NCI-H2029 treated with DMSO at 0.1 percent for 48 hours (cell line): Measurements from ENCODE around the gene HDAC7.

Experiments
- DNase-seq: peaks from one replicate; lab custom pipeline; 2025; lab: John Stamatoyannopoulos, UW

HDAC7 gene

DNA sequence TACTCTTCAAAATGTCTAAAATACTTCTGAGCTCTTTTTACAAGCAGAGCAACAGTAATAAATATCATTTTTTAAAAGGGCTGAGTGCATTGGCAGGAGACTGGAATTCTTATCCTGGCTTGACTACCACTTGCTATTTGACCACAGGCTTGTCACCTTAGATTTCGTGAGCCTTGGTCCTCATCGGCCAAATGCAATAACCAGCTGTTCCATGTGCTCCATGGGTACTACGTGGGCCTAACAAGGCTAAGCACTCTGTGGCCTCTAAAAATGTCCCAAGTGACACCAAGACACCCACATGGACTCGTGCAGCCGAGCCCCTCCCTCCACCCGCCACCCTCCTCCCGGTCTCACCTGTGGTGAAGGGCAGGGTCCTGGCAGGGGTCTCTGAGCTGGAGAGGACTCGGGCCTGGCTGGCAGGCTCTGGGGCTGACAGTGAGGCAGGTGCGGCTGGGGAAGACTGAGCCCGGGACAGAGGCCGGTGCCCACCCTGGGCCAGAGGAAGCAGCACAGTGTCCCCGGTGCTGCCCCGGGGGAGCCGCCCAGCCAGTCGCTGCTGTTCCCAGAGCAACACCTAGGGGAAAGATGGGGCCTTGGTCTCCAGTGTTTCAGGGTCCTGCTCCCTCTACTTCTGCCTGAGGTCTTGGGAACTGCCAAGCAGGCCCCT, 26.6 kb downstream of the HDAC7 start:
- no peak for DNase-seq

DNA sequence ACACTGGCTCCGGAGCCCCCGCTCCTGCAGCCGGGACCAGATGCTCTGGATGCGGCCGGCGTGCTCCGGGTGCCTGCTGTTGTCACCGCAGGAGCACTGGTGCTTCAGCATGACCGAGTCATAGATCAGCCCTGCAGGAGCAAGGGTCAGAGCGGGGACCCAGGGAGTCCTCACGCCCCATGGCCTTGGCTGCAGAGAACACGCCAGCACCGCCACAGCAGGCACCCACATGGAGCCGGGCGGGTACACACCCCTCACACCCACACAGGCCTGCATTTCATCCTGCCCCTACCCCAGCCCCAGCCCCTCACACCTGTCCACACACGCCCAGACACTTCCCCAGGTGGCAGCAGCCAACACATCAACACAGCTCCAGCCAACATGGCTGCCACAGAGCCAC, 27.8 kb downstream of the HDAC7 start:
- DNase-seq, result no peak

DNA sequence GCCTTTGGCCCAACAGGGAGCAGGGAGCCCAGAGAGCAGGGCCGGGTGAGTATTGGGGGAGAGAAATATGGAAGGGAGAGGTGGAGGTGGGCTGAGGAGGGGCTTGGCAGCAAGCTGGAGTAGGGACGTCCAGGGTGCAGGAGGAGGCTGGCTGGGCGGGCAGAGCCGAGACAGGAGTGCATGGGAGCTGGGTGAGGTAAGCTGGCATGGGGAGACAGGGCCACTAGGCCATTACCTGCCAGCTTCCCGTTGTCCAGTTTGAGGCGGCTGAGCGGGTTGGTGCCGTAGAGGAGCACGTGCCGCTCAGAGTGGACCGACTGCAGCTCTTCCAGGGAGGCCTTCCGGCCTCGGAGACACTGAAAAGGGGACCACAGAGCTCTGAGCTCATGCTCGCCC, 28.4 kb downstream of the HDAC7 start:
- no peak for DNase-seq

DNA sequence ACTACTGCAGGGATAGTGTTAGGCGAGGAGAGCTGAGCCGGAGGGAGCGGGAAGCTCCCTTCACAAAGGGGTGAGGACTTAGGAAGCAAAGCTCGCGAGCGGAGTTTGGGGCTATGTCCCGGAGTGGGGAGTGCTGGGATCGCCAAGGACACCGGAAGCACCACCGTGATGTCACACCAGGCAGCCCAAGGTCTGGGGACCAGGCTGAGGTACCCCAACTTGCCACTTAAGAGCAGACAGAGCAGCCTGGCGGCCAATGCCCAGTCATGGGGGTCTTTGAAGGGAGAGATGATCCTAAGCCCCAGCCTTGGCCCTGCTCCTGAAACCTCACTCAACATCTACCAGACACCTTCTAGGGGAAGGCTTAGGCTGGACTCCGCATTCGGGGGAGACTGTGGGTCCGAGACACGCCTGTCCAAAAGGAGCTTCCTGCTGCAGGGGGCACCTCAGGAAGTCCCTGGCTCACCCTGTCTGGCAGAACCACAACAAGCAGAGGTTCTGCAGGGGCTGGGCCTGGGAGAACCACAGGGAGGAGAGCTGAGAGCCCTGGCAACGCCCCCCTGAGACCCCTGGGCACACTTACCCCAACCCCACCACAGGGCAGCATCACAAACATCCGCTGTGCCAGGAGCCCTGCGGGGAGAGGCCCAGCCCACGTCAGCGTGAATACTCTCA, 28.9 kb downstream of the HDAC7 start:
- no peak for DNase-seq

GRCh38 chr12:47789712-47790489, 29.8 kb downstream of the HDAC7 start:
- DNase-seq, result no peak

GRCh38 chr12:47789141-47789540, 30.6 kb downstream of the HDAC7 start:
- DNase-seq, result no peak

DNA sequence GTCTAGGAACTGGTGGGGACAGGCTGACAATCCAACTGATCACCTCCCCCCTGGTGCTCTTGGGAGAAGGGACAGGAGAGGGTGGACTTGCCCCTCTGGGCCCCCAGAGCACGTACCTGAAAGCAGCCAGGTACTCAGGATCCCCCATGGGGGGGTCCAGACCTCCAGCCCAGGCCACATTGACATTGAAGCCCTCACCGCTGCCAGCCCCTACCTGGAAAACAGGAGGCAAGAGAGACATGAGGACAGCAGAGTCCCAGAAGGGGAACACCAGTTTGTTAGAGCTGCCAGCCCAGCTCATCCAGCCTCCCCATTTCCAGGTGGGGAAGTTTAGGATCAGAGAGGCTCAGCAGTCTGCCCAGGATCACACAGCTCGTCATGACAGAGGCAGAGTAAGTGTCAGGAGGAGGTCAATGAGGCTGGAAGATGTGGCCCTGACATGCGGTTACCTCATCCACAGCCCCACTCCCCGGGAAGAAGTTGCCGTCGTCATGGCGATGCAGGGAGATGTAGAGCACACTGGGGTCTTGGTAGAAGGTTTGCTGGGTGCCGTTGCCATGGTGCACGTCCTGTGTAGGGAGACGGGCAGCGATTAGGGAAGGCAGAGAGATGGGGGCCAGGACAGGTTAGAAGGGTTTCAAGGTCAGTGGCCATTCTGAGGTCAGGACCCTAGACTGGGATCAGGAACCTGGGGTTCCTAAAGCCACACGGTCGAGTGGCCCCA, 31.9 kb downstream of the HDAC7 start:
- DNase-seq, result no peak

DNA sequence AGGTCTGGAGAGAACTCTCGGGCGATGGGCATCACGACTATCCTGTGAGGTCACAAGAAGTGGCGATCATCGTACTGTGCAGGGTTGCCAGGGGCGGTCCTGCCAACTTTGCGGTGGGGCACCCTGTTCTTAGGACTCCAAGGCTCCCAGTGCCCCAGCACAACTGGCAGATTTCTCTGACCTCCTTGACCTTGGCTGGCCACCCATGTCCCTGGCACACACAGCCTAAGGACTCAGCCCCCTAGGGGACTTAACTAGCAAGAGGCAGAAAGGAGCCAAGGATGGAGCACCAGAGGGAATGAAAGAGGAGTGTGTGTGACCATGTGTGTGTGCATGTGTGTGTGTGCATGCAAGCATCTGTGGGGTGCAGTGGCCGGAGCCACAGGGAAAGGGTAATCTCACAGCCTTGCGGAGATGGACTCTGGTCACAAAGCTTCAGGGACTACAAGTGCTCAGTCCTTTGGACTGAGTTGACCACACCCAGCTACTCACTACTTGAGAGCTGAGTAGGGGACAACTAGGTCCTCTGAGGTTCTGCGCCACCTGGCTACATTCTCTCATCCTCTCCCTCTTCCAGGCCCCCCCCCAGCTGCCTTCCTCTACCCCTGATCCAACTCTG, 32.9 kb downstream of the HDAC7 start:
- DNase-seq, result no peak

- no peak for DNase-seq
Measured at GRCh38 chr12:47785887-47786661, 33.6 kb downstream of the HDAC7 start.

GRCh38 chr12:47785036-47785886, 34.4 kb downstream of the HDAC7 start:
- DNase-seq, result no peak

DNA sequence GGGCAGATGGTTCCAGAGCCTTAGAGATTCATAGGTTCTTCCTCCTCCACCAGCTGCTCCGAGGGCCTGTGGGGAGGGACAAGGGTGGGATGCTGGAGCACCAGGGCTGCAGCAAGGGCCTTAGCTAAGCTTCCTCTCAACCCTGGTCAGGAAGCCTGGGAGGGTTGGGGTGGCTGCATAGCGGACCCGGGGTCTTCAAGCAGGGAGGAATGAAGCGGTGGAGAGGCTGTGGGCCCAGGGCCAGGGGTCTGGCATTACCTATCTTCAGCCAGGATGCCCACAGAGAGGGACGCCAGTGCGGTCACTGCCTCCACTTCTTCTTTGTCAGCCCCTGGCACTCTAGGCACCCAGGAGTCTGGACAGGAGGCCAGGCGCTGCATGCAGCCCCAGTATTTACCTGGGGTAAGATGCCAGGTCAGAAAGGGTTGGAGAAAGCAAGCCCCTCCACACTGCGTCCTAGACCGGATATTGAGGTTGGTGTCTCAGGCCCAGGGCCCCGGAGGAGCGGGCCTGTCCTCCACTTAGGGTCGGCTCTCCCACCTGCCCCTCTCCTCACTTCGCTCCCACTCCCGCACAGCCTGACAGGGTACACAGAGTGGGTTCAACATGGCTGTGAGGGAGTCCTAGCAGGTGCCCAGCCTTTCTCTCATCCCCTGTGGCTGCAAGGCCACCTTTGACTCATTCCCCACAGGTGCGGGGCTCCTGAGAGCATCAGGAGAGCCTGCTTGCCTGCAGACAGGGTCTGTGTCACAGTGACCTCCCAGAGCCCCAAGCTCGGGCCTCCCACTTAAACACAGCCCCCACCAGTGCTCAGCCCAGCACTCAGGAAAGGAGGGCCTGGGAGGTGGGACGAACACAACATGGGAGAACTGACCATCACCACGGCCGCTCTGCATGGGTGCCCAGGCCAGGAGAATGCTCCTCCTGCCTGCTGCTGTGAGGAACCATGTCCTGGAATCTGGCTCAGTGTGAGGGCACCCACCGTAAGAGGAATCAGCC, 35.6 kb downstream of the HDAC7 start:
- no peak for DNase-seq

DNA sequence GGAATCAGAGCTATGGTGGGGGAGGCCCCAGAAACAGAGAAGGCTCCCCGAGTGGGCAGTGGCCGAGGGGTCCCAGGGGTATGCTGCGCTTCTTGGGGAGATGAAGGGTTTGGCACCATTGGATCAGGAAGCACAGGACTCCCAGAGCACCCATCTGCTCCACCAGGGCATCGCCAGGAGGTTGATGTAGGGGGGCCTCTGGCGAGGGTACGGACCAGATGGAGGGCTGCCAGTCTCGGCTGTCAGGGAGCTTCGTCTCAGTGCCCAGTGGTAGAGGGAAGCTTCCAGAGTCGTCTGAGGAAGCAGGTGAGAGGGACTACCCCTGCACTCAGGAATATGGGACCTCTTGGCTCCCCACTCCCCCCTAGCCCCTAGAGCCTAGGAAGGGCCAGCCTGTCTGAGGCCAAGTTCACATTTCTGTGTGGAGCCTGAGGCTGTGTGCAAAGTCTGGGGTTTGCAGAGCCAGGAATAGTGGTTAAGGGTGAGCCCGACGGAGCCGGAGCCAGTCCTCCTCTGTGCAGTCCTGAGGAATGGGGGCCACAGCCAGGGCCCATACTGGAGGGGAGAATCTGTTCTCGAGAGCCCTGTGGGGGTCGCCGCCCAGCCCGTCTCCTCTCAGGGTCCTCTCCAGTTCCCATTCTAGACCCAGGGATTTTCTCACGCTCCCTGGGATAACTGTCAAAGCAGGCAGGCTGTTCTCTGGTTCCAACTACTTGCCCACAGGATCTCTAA, 36.5 kb downstream of the HDAC7 start:
- no peak for DNase-seq

DNA sequence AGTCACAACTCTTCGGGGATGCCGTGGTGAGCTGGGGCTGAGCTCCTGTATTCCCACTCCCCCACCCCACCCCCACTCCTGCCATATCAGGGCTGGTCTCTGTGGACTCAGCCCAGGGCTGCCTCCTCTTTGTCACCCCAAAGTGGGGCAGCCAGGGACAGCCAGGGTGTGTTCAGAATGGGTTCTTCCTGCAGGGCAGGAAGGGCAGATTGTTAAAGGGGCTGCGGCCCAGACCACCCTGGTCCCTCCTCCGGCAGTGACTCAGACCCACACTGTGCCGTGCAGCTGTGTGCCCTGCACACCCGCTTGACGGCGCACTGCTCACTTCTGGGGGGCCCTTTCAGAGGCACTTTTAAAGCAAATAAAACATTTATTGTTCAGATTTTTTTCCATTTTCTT, 37.3 kb downstream of the HDAC7 start:
- no peak for DNase-seq

DNA sequence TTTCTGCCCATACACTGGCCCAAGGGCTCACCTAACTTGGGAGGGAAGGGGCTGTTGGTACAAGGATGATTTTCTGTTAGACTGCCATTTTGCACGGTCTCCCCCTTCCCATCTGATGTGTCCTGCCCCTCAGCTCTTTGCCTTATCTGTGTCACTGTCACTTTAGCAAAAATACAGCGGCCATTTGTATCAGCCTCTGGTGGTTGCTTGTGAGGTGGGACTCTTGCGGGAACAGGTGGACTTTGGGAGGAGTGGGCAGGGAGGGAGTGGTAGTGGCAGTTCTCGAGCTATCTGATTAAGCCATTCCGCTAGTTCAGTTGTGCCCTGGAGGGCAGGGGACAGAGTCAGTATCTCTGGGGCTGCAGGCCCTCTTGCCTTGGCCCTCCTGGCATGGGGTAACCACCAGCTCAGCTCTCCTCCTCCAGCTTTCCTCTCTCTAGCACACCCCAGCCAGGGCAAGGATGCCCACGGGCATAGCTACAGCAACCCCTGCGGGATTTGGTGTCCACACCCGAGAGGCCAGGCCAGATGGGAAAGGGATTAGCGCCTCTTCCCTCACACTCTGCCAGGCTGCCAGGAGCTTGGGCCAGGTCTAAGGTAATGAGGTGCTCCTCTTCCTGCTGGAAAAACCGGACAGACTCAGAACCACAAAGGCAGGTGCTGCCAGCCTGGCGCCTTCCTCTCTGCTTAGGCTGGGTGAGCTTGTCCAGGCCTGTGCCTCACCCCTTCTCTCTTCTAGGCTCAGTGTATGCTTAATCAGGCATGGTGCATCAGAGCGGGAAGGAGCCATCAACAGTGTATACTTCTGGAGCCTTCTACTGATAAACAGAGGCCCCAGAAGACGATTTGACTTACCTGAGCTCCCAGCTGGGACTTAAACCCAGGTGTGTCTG, 38.0 kb downstream of the HDAC7 start:
- no peak for DNase-seq

DNA sequence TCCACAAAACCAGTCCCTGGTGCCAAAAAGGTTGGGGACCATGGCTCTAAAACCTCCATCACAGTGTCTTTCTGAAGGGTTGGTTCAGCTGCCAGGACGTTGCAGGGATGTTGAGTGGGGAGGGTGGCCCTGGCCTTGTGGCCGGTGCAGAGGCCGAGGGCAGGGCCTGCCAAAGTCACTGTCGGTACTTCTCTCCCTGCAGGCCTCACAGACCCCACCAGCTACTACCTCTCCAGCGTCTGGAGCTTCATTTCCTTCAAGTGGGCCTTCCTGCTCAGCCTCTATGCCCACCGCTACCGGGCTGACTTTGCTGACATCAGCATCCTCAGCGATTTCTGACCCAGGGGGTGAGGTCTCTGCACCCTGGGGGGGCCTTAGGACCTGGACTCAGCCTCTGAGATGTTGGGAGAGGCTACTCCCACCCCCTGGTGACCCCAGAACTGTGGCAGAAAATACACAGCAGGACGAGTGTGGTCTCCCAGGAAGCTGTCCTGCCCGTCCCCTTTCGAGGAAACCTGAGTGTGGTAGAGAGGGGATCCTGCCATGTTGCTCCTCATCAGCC, 39.7 kb downstream of the HDAC7 start:
- no peak for DNase-seq

DNA sequence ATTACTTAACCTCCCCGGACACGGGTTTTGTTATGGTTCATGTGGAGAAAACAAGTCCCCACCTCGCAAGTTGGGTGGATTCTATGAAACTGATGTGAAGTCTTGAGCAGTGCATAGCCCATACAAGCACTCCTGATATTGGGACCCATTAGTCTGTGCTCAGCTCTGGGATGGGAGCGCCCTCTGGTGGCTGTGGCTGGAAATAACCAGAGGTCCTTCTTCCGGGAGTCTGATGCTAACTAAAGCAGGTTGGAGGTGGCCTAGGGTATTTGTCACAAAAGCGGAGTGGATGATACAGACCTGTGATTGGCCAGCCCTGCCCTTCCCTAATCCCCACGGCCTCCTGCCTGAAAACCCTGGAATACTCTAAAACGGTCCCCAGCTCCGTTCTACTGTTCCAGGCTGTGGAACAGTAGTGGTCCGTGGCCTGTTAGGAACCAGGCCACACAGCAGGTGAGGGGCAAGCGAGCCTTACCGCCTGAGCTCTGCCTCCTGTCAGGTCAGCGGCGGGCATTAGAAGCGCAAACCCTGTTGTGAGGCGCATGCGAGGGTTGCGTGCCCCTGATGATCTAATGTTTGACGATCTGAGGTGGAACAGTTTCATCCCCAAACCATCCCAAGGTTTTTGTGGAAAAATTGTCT, 40.3 kb downstream of the HDAC7 start:
- peak; percentile 21 for DNase-seq

GRCh38 chr12:47778881-47779280, 40.8 kb downstream of the HDAC7 start:
- no peak for DNase-seq
